H9 (cell line): ENCODE results near the gene ATP4A. TPM values are rescaled to one million over a fixed set of nuclear protein-coding genes. Genes with fewer than 3 reads are reported as not detected.

Experiments used
- DNase-seq: peaks from one replicate; pipeline ENCODE4 v3.0.0-alpha.2; 2017
- H2AFZ ChIP-seq: one replicate; pipeline ENCODE4 v1.6.1; 2013; ENCODE audit warnings: mild to moderate bottlenecking, low read length, control low read depth, moderate library complexity
- H2AK5ac ChIP-seq: 2 replicates; pipeline ENCODE4 v1.6.1; 2013; ENCODE audit warnings: low read length, control low read depth, mixed read lengths; ENCODE audit not compliant: insufficient read length
- H2BK120ac ChIP-seq: one replicate; pipeline ENCODE4 v1.6.1; 2013; ENCODE audit warnings: low read depth, mild to moderate bottlenecking, low read length, control low read depth, inconsistent platforms; ENCODE audit not compliant: poor library complexity, severe bottlenecking
- H2BK12ac ChIP-seq: 2 replicates; pipeline ENCODE4 v1.6.1; 2013; ENCODE audit warnings: low read length, control low read depth, mixed read lengths, low read depth; ENCODE audit not compliant: insufficient read length
- H2BK15ac ChIP-seq: 2 replicates; pipeline ENCODE4 v1.6.1; 2013; ENCODE audit warnings: low read depth, low read length, control low read depth
- H2BK20ac ChIP-seq: one replicate; pipeline ENCODE4 v1.6.1; 2013; ENCODE audit warnings: low read depth, mild to moderate bottlenecking, low read length, control low read depth, inconsistent platforms; ENCODE audit not compliant: poor library complexity, severe bottlenecking
- H2BK5ac ChIP-seq: 2 replicates; pipeline ENCODE4 v1.6.1; 2013; ENCODE audit warnings: low read length, control low read depth, mixed read lengths; ENCODE audit not compliant: insufficient read length
- H3K14ac ChIP-seq: 2 replicates; pipeline ENCODE4 v1.6.1; 2013; ENCODE audit warnings: low read length, control low read depth; ENCODE audit not compliant: insufficient read depth
- H3K18ac ChIP-seq: 2 replicates; pipeline ENCODE4 v1.6.1; 2013; ENCODE audit warnings: low read depth, mild to moderate bottlenecking, mixed read lengths, low read length, control low read depth; ENCODE audit not compliant: insufficient read length
- H3K23ac ChIP-seq: 2 replicates; pipeline ENCODE4 v1.6.1; 2013; ENCODE audit warnings: low read length, control low read depth, mixed read lengths, low read depth; ENCODE audit not compliant: insufficient read length
- H3K23me2 ChIP-seq: 2 replicates; pipeline ENCODE4 v1.6.1; 2013; ENCODE audit warnings: low read depth, mild to moderate bottlenecking, mixed read lengths, low read length, control low read depth; ENCODE audit not compliant: insufficient read length, poor library complexity, severe bottlenecking
- H3K27ac ChIP-seq: 2 replicates; pipeline ENCODE4 v1.5.1; 2013; ENCODE audit warnings: low read length, control low read depth, mixed read lengths, low read depth; ENCODE audit not compliant: insufficient read length
- H3K27me3 ChIP-seq: 2 replicates; pipeline ENCODE4 v1.6.1; 2013; ENCODE audit warnings: low read length, control low read depth, inconsistent platforms; ENCODE audit not compliant: insufficient read depth
- H3K4ac ChIP-seq: 2 replicates; pipeline ENCODE4 v1.6.1; 2013; ENCODE audit warnings: low read depth, mild to moderate bottlenecking, control low read depth, inconsistent platforms, low read length, moderate library complexity
- H3K4me1 ChIP-seq: 2 replicates; pipeline ENCODE4 v1.6.1; 2013; ENCODE audit warnings: low read length, control low read depth, inconsistent platforms; ENCODE audit not compliant: insufficient read depth
- H3K4me2 ChIP-seq: 2 replicates; pipeline ENCODE4 v1.6.1; 2013; ENCODE audit warnings: low read length, control low read depth, mixed read lengths; ENCODE audit not compliant: insufficient read length, insufficient read depth
- H3K56ac ChIP-seq: 2 replicates; pipeline ENCODE4 v1.6.1; 2013; ENCODE audit warnings: low read depth, mild to moderate bottlenecking, mixed read lengths, low read length, control low read depth; ENCODE audit not compliant: insufficient read length
- H3K79me1 ChIP-seq: 2 replicates; pipeline ENCODE4 v1.6.1; 2013; ENCODE audit warnings: low read depth, mild to moderate bottlenecking, moderate library complexity, low read length, control low read depth, inconsistent platforms; ENCODE audit not compliant: insufficient read depth, poor library complexity, severe bottlenecking
- H3K79me2 ChIP-seq: 2 replicates; pipeline ENCODE4 v1.6.1; 2013; ENCODE audit warnings: low read length, control low read depth, inconsistent platforms; ENCODE audit not compliant: insufficient read depth
- H3K9ac ChIP-seq: 2 replicates; pipeline ENCODE4 v1.6.1; 2013; ENCODE audit warnings: low read length, control low read depth, mixed read lengths; ENCODE audit not compliant: insufficient read length; ENCODE audit errors: extremely low read depth
- H3K9me3 ChIP-seq: one replicate; pipeline ENCODE4 v1.6.1; 2013; ENCODE audit warnings: low read depth, low read length, inconsistent platforms; ENCODE audit not compliant: control insufficient read depth
- H3T11ph ChIP-seq: one replicate; pipeline ENCODE4 v1.6.1; 2013; ENCODE audit warnings: mild to moderate bottlenecking, low read length, control low read depth, inconsistent platforms
- H4K20me1 ChIP-seq: one replicate; pipeline ENCODE4 v1.6.1; 2013; ENCODE audit not compliant: control insufficient read depth, insufficient read length, insufficient read depth
- H4K5ac ChIP-seq: 2 replicates; pipeline ENCODE4 v1.6.1; 2013; ENCODE audit warnings: low read depth, mild to moderate bottlenecking, mixed read lengths, low read length, control low read depth; ENCODE audit not compliant: insufficient read length
- H4K8ac ChIP-seq: replicated peaks from 2 replicates; pipeline ENCODE4 v1.6.1; 2013; ENCODE audit warnings: low read length, control low read depth, mixed read lengths, low read depth; ENCODE audit not compliant: insufficient read length
- H4K91ac ChIP-seq: 2 replicates; pipeline ENCODE4 v1.6.1; 2013; ENCODE audit warnings: low read depth, mild to moderate bottlenecking, moderate library complexity, mixed read lengths, low read length, control low read depth; ENCODE audit not compliant: insufficient read length
- H3K27ac Mint-ChIP-seq, 3 experiments: 2 replicates in 2 of 3; 3 replicates in 1 of 3; pipeline ENCODE4 v1.8.0; 2020 to 2021; ENCODE audit warnings: mixed read lengths in 3 of 3, mild to moderate bottlenecking in 1 of 3, moderate library complexity in 1 of 3
- H3K27me3 Mint-ChIP-seq: 2 replicates; pipeline ENCODE4 v1.8.0; 2021; ENCODE audit warnings: low read depth, mild to moderate bottlenecking, moderate library complexity, mixed read lengths
- H3K36me3 Mint-ChIP-seq, 3 experiments: 2 replicates in 2 of 3; 3 replicates in 1 of 3; pipeline ENCODE4 v1.8.0; 2020 to 2021; ENCODE audit warnings: low read depth in 3 of 3, mixed read lengths in 3 of 3; ENCODE audit not compliant: insufficient read depth in 1 of 3
- H3K4me1 Mint-ChIP-seq, 2 experiments: 2 replicates each; pipeline ENCODE4 v1.8.0; 2020; ENCODE audit warnings: mixed read lengths in 2 of 2
- H3K4me3 Mint-ChIP-seq, 2 experiments: 2 replicates in 1 of 2; 3 replicates in 1 of 2; pipeline ENCODE4 v1.8.0; 2020 to 2021; ENCODE audit warnings: mild to moderate bottlenecking in 2 of 2, mixed read lengths in 2 of 2, moderate library complexity in 1 of 2
- H3K9me3 Mint-ChIP-seq, 2 experiments: 2 replicates in 1 of 2; 3 replicates in 1 of 2; pipeline ENCODE4 v1.8.0; 2020; ENCODE audit warnings: mild to moderate bottlenecking in 2 of 2, mixed read lengths in 2 of 2, moderate library complexity in 1 of 2
- CTCF ChIP-seq: fragments of 200-600 bp; sonication (generic); conservative IDR thresholded peaks from 3 replicates; pipeline ENCODE4 v1.8.0; 2021; ENCODE audit warnings: antibody characterized with exemption, mild to moderate bottlenecking
- WGBS: extraction: QIAGEN DNeasy Blood & Tissue Kit; methylation state at CpG from one replicate; pipeline ENCODE4 v1.1.7; 2013; ENCODE audit warnings: missing lambda C conversion rate, low lambda C conversion rate, mixed read lengths; ENCODE audit not compliant: insufficient read length; ENCODE audit errors: extremely low coverage; 5-methylcytosine and 5-hydroxymethylcytosine counted together
- long read RNA-seq: library from polyadenylated mRNA; unstranded; transcript quantifications from one replicate; pipeline ENCODE4 v2.0.0, GENCODE V29; 2020
- total RNA-seq: library from RNA; stranded (reverse); gene quantifications from 2 replicates; pipeline ENCODE4 v1.2.1, GENCODE V29; 2021

ATP4A gene
- 0.24 and 0.88 TPM in 2 replicates for total RNA-seq
- long read RNA-seq, partial matches to known transcripts: 3 of 4 reads
- long read RNA-seq, other reads (novel, unspliced or antisense): 1 of 4 reads

GRCh38 chr19:35563207-35563829, at the start of gene ATP4A:
Gene ATP4A, minus strand, starts transcription at chr19:35563658. Its CDS starts 29 bp downstream, at chr19:35563629.
- H3K4me2 ChIP-seq: no peak within 1 kb of the TSS
- Mint-ChIP-seq H3K36me3 (no peaks in the 10 kb centered on the region; a peak in 1 of 7 replicates), H3K27ac (peak within 1 kb of the TSS in 1 of 3 experiments; percentile 55; a peak in 3 of 7 replicates), H3K4me3 (no peak within 1 kb of the TSS; a peak in 1 of 5 replicates), H3K4me1 (peaks cover 2 to 9% of the 10 kb centered on the region in 2 experiments; a peak in 3 of 4 replicates), H3K27me3 (peaks cover 50% of the 10 kb centered on the region), H3K9me3 (peaks cover 0 to 2% of the 10 kb centered on the region in 2 experiments; a peak in 1 of 5 replicates)
- H3K23me2 ChIP-seq: peaks cover 3% of the 10 kb centered on the region
- no peak within 1 kb of the TSS for H3K9ac ChIP-seq
- no peak within 1 kb of the TSS for H2BK15ac ChIP-seq
- H3K79me1 ChIP-seq: no peaks in the 10 kb centered on the region
- H2BK20ac ChIP-seq: no peak within 1 kb of the TSS
- no peak within 1 kb of the TSS for H4K8ac ChIP-seq
- no peak within 1 kb of the TSS for H3K18ac ChIP-seq
- no peak within 1 kb of the TSS for H2BK12ac ChIP-seq
- no peak within 1 kb of the TSS for H3K23ac ChIP-seq
- DNase-seq: no peak
- H2BK120ac ChIP-seq: no peak within 1 kb of the TSS
- no peak within 1 kb of the TSS for H3K27ac ChIP-seq
- no peak within 1 kb of the TSS for H3T11ph ChIP-seq
- no peak within 1 kb of the TSS for H3K14ac ChIP-seq
- H4K91ac ChIP-seq: no peak within 1 kb of the TSS
- no peaks in the 10 kb centered on the region for H3K9me3 ChIP-seq
- H2BK5ac ChIP-seq: no peak within 1 kb of the TSS
- H2AFZ ChIP-seq: no peak within 1 kb of the TSS
- no peaks in the 10 kb centered on the region for H3K4me1 ChIP-seq
- H2AK5ac ChIP-seq: no peak within 1 kb of the TSS
- WGBS: no CpG with 5 or more reads among the region's 15 CpGs
- H4K5ac ChIP-seq: no peak within 1 kb of the TSS
- no peaks in the 10 kb centered on the region; the same call in 1 of the 2 replicates for H3K79me2 ChIP-seq
- no peaks in the 10 kb centered on the region for H4K20me1 ChIP-seq
- no peak for TF ChIP-seq CTCF
- peaks cover 3% of the 10 kb centered on the region; the same call in 1 of the 2 replicates for H3K27me3 ChIP-seq
- no peak within 1 kb of the TSS for H3K56ac ChIP-seq
- H3K4ac ChIP-seq: no peak within 1 kb of the TSS
